Activated naive CD8-positive, alpha-beta T cell treated with anti-CD3 and anti-CD28 coated beads, Interleukin-2, amount 10 ng/mL, durations not matched to agents 7 days and 5 days (primary cell): ENCODE results near the gene TCOF1. TPM values are rescaled to one million over a fixed set of nuclear protein-coding genes. Genes with fewer than 3 reads are reported as not detected.
A peak's percentile ranks its signal among the peaks of the same experiment; 100 is the strongest.
"Not testable (repeated sequence)": the region's sequence is repeated elsewhere in the genome, so short reads cannot be mapped to it uniquely, and the experiment has no call there.

Source experiments
- ATAC-seq: fragments of 150-1000 bp; cut with Tn5 transposase; one replicate; pipeline ENCODE4 v1.10.0; 2021; ENCODE audit warnings: low read depth, moderate library complexity
- POLR2A ChIA-PET: fragments of 350-600 bp; sonication (Branson Sonifier 250); formaldehyde crosslinking; loops from one replicate; lab custom pipeline; 2021; ENCODE audit warnings: antibody characterized with exemption; lab: Charles Lee
- DNase-seq: peaks from one replicate; pipeline ENCODE4 v3.0.0; 2021
- H3K27ac Mint-ChIP-seq: one replicate; pipeline ENCODE4 v1.8.0; 2022; ENCODE audit warnings: mild to moderate bottlenecking, mixed read lengths
- H3K27me3 Mint-ChIP-seq: one replicate; pipeline ENCODE4 v1.8.0; 2022; ENCODE audit warnings: mild to moderate bottlenecking, moderate library complexity, mixed read lengths
- H3K36me3 Mint-ChIP-seq: one replicate; pipeline ENCODE4 v1.8.0; 2021; ENCODE audit warnings: mild to moderate bottlenecking, mixed read lengths
- H3K4me1 Mint-ChIP-seq: one replicate; pipeline ENCODE4 v1.8.0; 2021; ENCODE audit warnings: mixed read lengths
- H3K4me3 Mint-ChIP-seq: one replicate; pipeline ENCODE4 v1.8.0; 2022; ENCODE audit warnings: mild to moderate bottlenecking, moderate library complexity, mixed read lengths
- H3K9me3 Mint-ChIP-seq: one replicate; pipeline ENCODE4 v1.8.0; 2021; ENCODE audit warnings: mixed read lengths
- total RNA-seq, 2 experiments: library from RNA; stranded (reverse); gene quantifications; one replicate each; pipeline ENCODE4 v1.2.3, GENCODE V29; 2021

Gene TCOF1
- total RNA-seq, 2 experiments from 2014 or later: 68.8 to 72.5 TPM

DNA sequence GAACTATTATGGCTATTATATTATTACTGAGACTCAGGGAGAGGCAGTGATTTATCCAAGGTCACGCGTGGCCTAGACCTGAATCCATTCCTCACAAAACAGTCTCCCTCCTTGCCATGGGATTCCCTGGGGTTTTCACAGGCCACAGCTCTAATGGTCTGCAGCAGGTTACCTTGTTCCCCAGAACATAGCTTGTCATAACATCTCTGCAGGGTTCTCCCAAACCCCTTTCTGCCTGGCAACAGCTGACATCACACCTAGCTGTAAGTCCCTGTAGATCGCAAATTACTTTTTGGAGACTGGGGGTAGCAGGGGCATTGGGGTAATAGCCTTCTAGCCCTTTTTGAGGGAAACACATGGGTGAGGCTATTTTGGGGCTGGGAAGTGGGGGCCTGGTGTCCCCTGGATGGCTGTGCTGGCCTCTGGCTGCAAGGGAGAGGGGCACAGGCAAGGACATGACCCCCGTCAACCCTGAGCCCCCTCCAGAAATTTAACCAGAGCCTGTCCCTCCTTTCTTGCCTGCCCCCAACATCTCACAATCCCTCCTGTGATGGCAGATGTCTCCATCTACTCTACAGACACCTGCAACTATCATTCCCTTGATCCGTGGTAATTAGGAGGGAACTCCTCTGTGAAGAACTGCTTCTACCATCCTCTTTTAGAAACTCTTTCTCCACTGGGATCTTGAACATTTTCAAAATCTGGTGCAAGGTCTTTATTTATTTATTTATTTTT is 53.9 kb downstream of the TCOF1 start:
- peaks cover 29% of the 10 kb centered on the region for H3K4me1 Mint-ChIP-seq

DNA sequence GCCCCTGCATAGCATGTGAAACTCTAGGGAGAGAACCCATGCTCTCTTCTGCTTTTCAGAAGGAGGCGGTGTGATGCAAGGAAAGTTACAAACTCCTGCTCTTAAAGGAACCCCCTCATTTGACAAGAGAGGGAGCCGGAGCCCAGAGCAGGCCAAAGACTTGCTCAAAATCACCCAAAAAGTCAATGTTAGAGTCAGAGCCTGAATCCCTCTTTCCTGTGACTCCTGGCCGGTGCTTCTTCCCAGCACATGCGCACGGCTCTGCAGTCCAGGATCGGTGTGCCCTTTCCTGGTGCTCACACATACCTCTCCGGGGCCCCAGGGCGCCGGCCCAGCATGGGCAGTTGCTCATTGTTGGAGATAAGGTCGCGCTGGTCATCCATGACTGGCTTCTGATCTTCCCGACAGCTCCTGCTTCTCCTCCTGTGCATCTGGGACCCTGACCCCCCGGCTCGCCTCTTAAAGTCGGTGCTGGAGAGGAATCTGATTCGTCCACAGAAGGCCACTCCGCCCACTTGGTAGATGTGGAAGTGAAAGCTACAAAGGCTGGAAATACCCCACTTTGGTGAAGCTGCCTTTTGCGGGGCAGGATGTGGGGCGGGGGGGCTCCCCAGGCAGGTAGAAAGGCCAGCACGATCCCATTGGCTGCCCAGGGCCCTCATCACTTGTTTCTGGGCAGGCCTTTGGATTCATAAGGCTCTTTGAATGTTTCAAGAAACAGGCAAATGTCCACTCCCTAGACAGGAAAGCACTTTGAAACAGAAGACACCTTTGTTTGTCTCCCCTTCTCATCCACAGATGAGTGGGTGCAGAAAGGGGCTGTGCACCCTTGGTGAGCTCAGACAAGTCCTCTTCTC is 55.0 kb downstream of the TCOF1 start, which contains the start of gene CD74:
Gene CD74 (minus strand): TSS at position 592 of the 857 bp plus-strand sequence. CDS start 161 bp downstream, at position 431.
- H3K27ac Mint-ChIP-seq: peak within 1 kb of the TSS; percentile 100
- no peaks in the 10 kb centered on the region for H3K27me3 Mint-ChIP-seq
- ATAC-seq (peak; percentile 89), DNase-seq (peak; percentile 85)
- H3K4me1 Mint-ChIP-seq: peaks cover 29% of the 10 kb centered on the region
- H3K36me3 Mint-ChIP-seq: peaks cover 7% of the 10 kb centered on the region
- peak within 1 kb of the TSS; percentile 98 for H3K4me3 Mint-ChIP-seq
- H3K9me3 Mint-ChIP-seq: no peaks in the 10 kb centered on the region
- POLR2A ChIA-PET: interaction anchor here (0.6 to 3.3 kb wide), 14 partner anchors 9 to 301 kb away, joined by 3 to 32 read pairs (median 4); partner anchors contain the start of genes RPS14 and TCOF1

More for the DNA sequence above, 53.9 kb downstream of the TCOF1 start:
- Mint-ChIP-seq H3K27me3 (no peaks in the 10 kb centered on the region), H3K9me3 (no peaks in the 10 kb centered on the region), H3K4me3 (peak overlapping the region; percentile 98), H3K27ac (peak overlapping the region; percentile 100), H3K36me3 (peaks cover 7% of the 10 kb centered on the region)
- POLR2A ChIA-PET: interaction anchor here (0.7 to 3.3 kb wide), 6 partner anchors 11 to 1177 kb away, joined by 3 to 32 read pairs (median 4); partner anchors contain the start of gene RPS14
- DNase-seq: peak; percentile 67
- peak; percentile 18 for ATAC-seq

DNA sequence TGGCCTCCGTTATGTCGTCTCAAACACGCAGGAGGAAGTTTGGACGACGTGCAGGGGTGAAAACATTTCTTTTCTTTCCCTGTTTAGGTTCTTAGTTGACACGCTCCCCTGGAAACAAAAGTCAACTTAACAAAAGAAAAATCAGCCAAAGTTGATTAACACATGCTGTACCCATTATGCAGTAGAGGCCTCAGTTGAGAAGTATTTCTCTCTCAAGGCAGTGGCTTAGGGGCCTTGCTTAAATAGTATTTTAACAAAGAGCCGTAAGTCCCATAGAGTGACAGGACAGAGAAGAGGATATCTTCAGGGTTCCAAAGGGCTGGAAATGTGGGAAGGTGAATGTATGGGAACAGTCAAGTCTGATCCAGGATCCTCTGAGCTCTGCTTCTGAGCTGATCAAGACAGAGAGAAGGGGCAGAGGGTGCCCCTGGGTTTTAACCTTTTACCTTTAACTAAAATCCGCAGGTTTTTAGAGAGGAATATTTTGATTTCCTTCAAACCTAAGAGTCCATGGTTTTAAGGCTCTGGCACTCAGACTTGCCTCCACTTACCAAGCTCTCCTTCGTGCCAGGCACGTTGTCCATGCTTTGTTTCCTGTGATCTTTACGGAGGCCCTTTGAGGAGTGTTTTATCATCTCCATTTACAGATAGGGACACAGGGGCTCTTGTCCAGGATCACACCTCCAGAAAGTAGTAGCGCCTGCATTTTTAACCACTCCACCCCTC is 55.8 kb downstream of the TCOF1 start:
- peak overlapping the region; percentile 100 for H3K27ac Mint-ChIP-seq
- H3K4me1 Mint-ChIP-seq: peaks cover 29% of the 10 kb centered on the region
- no peaks in the 10 kb centered on the region for H3K9me3 Mint-ChIP-seq
- H3K4me3 Mint-ChIP-seq: peak overlapping the region; percentile 98
- POLR2A ChIA-PET: interaction anchor here (0.6 to 2.4 kb wide), 11 partner anchors 9 to 302 kb away, joined by 3 to 18 read pairs (median 5); partner anchors contain the start of gene RPS14
- peaks cover 6% of the 10 kb centered on the region for H3K36me3 Mint-ChIP-seq
- ATAC-seq (no peak), DNase-seq (no peak)
- H3K27me3 Mint-ChIP-seq: no peaks in the 10 kb centered on the region

DNA sequence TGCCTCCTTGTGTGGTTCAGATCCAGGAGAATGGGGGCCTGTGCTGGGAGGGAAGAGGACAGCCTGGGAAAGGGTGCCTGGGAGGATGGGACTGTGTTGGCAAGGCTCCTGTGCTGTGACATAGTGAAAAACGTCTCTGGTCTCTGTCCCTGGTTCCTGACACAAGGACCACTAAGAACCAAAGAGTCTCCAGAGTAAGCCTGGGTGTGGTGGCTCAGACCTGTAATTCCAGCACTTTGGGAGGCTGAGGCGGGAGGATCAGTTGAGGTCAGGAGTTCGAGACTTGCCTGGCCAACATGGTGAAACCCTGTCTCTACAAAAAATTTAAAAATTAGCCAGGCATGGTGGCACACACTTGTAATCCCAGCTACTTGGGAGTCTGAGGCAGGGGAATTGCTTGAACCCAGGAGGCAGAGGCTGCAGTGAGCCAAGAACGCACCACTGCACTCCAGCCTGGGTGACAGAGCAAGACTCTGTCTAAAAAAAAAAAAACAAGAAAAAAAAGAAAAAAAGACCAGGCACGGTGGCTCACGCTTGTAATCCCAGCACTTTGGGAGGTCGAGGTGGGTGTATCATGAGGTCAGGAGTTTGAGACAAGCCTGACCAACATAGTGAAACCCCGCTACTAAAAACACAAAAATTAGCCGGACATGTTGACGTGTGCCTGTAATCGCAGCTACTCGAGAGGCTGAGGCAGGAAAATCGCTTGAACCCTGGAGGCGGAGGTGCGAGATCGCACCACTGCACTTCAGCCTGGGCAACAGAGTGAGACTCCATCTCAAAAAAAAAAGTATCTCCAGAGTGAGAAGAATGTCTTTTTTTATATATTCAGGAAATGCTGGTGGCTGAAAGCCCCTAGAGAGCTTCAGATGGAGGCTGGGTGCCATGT is 56.6 kb downstream of the TCOF1 start:
- not testable (repeated sequence) for H3K36me3 Mint-ChIP-seq, H3K27me3 Mint-ChIP-seq, H3K9me3 Mint-ChIP-seq, H3K4me3 Mint-ChIP-seq, DNase-seq, ATAC-seq
- Mint-ChIP-seq H3K27ac (peak overlapping the region; percentile 100), H3K4me1 (peaks cover 28% of the 10 kb centered on the region)
- POLR2A ChIA-PET: interaction anchor here (0.9 to 2.4 kb wide), 5 partner anchors 9 to 36 kb away, joined by 3 to 18 read pairs (median 7); partner anchors contain the start of gene RPS14

DNA sequence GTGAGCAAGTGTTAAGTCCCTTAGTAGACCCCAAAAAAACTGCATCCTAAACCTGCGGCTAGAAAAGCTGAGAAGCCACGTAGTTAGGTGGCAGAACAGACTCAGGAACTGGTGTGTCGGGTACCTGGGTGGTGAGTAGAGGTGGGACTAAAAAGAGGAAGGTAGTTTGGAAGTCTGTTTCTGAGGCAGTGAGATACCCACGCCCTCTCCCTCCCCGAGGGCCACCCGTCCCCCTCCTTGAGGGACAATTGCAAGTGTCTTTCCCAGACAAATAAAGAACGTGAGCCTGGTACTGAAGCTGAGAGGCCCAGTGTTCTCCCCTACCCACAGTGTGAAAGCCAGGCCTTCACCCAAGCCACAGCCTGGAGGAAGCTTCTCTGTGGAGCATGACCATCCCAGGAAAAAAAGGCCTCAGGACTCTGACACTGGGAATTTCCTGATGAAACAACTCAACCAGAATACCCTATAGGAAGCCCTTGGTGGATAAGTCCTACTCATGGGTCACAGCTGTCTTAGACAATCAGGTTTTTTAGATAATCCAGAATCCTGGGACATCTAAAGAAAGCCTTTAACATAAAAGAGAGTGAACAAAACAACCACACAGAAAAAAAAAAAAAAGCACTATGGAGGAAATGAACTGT is 62.3 kb downstream of the TCOF1 start:
- Mint-ChIP-seq H3K4me3 (no peak overlapping the region), H3K4me1 (peaks cover 3% of the 10 kb centered on the region), H3K36me3 (no peaks in the 10 kb centered on the region), H3K9me3 (no peaks in the 10 kb centered on the region), H3K27me3 (peaks cover 5% of the 10 kb centered on the region), H3K27ac (no peak overlapping the region)
- ATAC-seq (no peak), DNase-seq (no peak)
- POLR2A ChIA-PET: interaction anchor here (0.6 kb wide), 1 partner anchor 79 kb away, joined by 4 read pairs; no protein-coding TSS in a partner anchor

DNA sequence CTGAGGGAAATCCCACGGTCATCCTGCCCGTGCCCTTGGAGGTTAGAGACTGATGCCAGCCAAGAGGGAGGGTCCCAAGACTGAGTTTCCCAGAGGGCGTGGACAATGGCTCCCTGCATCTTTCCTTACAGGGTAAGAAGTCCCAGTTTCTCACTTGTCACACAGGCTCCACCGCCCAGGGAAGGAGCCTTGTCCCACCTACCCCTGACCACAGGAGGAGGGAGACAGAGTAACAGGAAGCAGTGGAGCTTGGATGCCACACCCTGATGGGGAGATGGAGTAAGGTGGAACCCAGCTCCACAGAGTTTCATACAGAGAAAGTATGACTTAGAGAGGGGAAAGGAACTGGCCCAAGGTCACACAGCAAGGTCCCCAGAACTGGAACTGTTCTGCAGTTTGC is 64.6 kb downstream of the TCOF1 start:
- Mint-ChIP-seq H3K9me3 (no peaks in the 10 kb centered on the region), H3K4me3 (no peak overlapping the region), H3K4me1 (peaks cover 3% of the 10 kb centered on the region), H3K27ac (no peak overlapping the region), H3K36me3 (no peaks in the 10 kb centered on the region), H3K27me3 (peaks cover 6% of the 10 kb centered on the region)
- DNase-seq (no peak), ATAC-seq (no peak)
- POLR2A ChIA-PET: interaction anchor here (2.4 kb wide), 1 partner anchor 9 kb away, joined by 9 read pairs; the partner anchor contains the start of gene CD74

DNA sequence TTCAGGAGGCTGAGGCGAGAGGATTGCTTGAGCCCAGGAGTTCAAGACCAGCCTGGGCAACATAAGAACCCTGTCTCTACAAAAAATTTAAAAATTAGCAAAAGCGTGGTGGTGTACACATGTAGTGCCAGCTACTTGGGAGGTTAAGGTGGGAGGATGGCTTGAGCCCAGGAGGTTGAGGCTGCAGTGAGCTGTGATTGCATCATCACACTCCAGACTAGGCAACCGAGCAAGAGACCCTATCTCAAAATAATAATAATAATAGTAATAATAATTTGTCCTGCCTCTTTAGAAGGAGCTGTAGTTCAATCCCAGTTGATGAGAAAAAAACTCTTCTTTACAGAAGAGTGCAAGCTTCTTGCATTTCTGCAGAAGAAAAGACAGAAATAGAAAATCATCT is 65.3 kb downstream of the TCOF1 start:
- no peak overlapping the region for H3K27ac Mint-ChIP-seq
- H3K36me3 Mint-ChIP-seq: no peaks in the 10 kb centered on the region
- POLR2A ChIA-PET: interaction anchor here (2.4 kb wide), 1 partner anchor 10 kb away, joined by 9 read pairs; the partner anchor contains the start of gene CD74
- H3K9me3 Mint-ChIP-seq: no peaks in the 10 kb centered on the region
- peaks cover 6% of the 10 kb centered on the region for H3K27me3 Mint-ChIP-seq
- H3K4me1 Mint-ChIP-seq: peaks cover 3% of the 10 kb centered on the region
- no peak overlapping the region for H3K4me3 Mint-ChIP-seq
- no peak for ATAC-seq
- no peak for DNase-seq

DNA sequence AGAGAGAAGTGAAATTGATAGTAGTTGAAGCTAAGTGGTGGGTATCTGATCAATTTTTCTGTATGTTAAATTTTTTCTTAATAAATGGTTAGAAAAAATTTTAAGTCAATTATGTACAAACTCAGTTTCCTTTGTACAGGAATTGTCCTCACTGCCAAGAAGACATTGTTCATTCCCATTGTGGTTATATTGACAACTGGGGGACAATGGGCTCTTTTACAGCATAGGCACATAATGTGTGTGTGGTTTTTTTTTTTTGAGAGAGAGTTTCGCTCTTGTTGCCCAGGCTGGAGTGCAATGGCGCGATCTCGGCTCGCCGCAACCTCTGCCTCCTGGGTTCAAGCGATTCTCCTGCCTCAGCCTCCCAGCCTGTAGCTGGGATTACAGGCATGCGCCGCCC is 68.7 kb downstream of the TCOF1 start:
- not testable (repeated sequence) for H3K27me3 Mint-ChIP-seq, H3K9me3 Mint-ChIP-seq, ATAC-seq, H3K36me3 Mint-ChIP-seq, H3K4me3 Mint-ChIP-seq, H3K4me1 Mint-ChIP-seq, H3K27ac Mint-ChIP-seq, DNase-seq
- POLR2A ChIA-PET: interaction anchor here (0.6 kb wide), 1 partner anchor 8 kb away, joined by 3 read pairs; no protein-coding TSS in a partner anchor

DNA sequence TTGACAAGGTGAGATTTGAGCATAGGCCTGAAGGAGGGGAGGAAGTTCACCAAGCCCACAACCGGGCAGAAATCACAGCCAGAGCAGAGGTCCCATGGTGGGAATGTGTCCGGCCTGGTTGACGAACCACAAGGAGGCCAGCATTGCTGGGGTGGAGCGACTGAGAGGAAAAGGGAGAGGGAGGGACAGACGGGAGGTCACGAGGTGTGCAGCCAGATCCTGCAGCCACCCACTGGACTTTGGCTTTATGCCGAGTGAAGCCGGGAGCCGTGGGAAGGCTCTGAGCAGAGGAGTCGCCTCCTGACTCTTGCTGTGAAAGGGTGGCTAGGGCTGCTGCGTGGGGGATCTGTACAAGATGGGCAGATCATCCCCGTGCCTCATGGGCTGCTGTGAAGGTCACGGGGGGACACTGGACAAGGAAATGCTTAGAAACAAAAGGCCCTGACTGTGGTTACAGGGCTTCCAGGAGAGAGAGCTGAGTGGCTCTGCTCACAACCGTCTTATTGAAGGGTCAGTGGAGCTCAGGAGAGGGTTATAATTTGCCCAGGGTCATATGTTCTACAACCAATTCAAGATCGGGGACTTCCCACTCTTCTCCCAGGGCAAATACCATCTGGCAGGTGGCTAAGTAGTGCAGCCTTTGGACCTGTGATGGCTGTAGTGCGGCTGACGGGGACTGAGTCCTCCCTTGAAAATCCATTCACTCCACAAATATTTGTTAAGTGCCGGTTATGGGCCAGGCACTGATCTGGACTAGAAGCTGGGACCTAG is 70.8 kb downstream of the TCOF1 start:
- peaks cover 1% of the 10 kb centered on the region for H3K27me3 Mint-ChIP-seq
- no peak overlapping the region for H3K4me3 Mint-ChIP-seq
- no peak for ATAC-seq
- no peaks in the 10 kb centered on the region for H3K9me3 Mint-ChIP-seq
- peaks cover 3% of the 10 kb centered on the region for H3K4me1 Mint-ChIP-seq
- DNase-seq: no peak
- no peaks in the 10 kb centered on the region for H3K36me3 Mint-ChIP-seq
- POLR2A ChIA-PET: no interaction called here
- no peak overlapping the region for H3K27ac Mint-ChIP-seq

DNA sequence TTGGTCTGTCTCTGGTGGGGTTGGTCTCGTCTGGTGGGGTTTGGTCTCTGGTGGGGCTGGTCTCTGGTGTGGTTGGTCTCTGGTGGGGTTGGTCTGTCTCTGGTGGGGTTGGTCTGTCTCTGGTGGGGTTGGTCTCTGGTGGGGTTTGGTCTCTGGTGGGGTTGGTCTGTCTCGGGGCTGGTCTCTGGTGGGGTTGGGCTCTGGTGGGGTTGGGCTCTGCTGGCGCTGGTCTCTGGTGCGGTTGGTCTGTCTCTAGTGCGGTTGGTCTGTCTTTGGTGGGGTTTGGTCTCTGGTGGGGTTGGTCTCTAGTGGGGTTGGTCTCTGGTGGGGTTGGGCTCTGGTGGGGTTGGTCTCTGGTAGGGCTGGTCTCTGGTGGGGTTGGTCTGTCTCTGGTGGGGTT is 71.5 kb downstream of the TCOF1 start:
- H3K4me1 Mint-ChIP-seq: peaks cover 3% of the 10 kb centered on the region
- POLR2A ChIA-PET: no interaction called here

DNA sequence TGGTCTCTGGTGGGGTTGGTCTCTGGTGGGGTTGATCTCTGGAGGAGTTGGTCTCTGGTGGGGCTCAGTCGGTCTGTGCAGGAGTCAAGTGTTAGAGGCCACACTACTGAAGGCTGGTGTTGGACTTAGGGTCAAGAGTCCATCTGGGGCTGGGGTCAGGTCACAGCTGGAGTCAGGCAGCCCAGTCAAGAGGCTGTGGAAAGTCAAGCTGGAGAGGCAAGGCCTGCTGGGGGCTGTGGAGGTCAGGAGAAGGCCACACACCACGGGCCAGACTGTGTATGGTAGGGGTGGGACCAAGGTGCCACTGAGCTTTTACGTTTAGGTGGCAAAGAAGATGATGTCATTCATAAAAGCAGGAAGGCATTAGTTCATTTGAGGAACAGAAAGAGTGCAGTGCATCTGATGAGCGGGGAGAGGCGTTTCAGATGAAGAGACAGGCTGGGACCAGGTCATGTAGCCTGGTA is 71.9 kb downstream of the TCOF1 start:
- POLR2A ChIA-PET: no interaction called here

More for the DNA sequence above, 71.5 kb downstream of the TCOF1 start:
- Mint-ChIP-seq H3K4me3 (no peak overlapping the region), H3K9me3 (no peaks in the 10 kb centered on the region), H3K27ac (no peak overlapping the region), H3K36me3 (no peaks in the 10 kb centered on the region), H3K27me3 (peaks cover 4% of the 10 kb centered on the region)
- DNase-seq (no peak), ATAC-seq (no peak)

More for the DNA sequence above, 71.9 kb downstream of the TCOF1 start:
- peaks cover 3% of the 10 kb centered on the region for H3K4me1 Mint-ChIP-seq
- peaks cover 4% of the 10 kb centered on the region for H3K27me3 Mint-ChIP-seq
- H3K4me3 Mint-ChIP-seq: no peak overlapping the region
- ATAC-seq (no peak), DNase-seq (no peak)
- H3K9me3 Mint-ChIP-seq: no peaks in the 10 kb centered on the region
- no peak overlapping the region for H3K27ac Mint-ChIP-seq
- H3K36me3 Mint-ChIP-seq: no peaks in the 10 kb centered on the region
